HG02571 (cell line): Measurements from ENCODE around the gene DKK3.

Experiments
- ATAC-seq: cut with Tn5 transposase; IDR thresholded peaks from one replicate; pipeline ENCODE4 v1.9.1; 2021; ENCODE audit warnings: mild to moderate bottlenecking, moderate library complexity; ENCODE audit not compliant: unreplicated experiment

The DKK3 gene

GRCh38 chr11:11949482-11949881 lies 58.9 kb downstream of the DKK3 start:
- no peak for ATAC-seq

- no peak for ATAC-seq
Observed at GRCh38 chr11:11948242-11948947, 60.0 kb downstream of the DKK3 start.

GRCh38 chr11:11947825-11948224 lies 60.6 kb downstream of the DKK3 start:
- ATAC-seq = no peak

GRCh38 chr11:11946878-11947277 lies 61.5 kb downstream of the DKK3 start:
- no peak for ATAC-seq

GRCh38 chr11:11946180-11946579 lies 62.2 kb downstream of the DKK3 start:
- ATAC-seq = no peak

- no peak for ATAC-seq
Observed at GRCh38 chr11:11944444-11944843, 64.0 kb downstream of the DKK3 start.

GRCh38 chr11:11942668-11943067 lies 65.8 kb downstream of the DKK3 start:
- ATAC-seq = no peak

- ATAC-seq = no peak
Observed at GRCh38 chr11:11940551-11940950, 67.9 kb downstream of the DKK3 start.

- ATAC-seq = no peak
Observed at GRCh38 chr11:11937957-11938356, 70.5 kb downstream of the DKK3 start.

- ATAC-seq = no peak
Observed at GRCh38 chr11:11937433-11937832, 71.0 kb downstream of the DKK3 start.

GRCh38 chr11:11935536-11935935 lies 72.9 kb downstream of the DKK3 start:
- no peak for ATAC-seq

- no peak for ATAC-seq
Observed at GRCh38 chr11:11931461-11932055, 76.9 kb downstream of the DKK3 start.

- no peak for ATAC-seq
Observed at GRCh38 chr11:11929920-11930319, 78.5 kb downstream of the DKK3 start.

GRCh38 chr11:11923828-11924227 lies 84.6 kb downstream of the DKK3 start:
- ATAC-seq = no peak

GRCh38 chr11:11916981-11917399 lies 91.4 kb downstream of the DKK3 start:
- ATAC-seq = no peak

GRCh38 chr11:11915625-11916024 lies 92.8 kb downstream of the DKK3 start:
- ATAC-seq = no peak

GRCh38 chr11:11913395-11913794 lies 95.0 kb downstream of the DKK3 start:
- no peak for ATAC-seq
